HG03045 (cell line): ENCODE data around the gene HIVEP2.
A peak's percentile ranks its signal among the peaks of the same experiment; 100 is the strongest.

ENCODE experiments used
- ATAC-seq: cut with Tn5 transposase; IDR thresholded peaks from one replicate; pipeline ENCODE4 v1.9.1; 2021; ENCODE audit warnings: mild to moderate bottlenecking, moderate library complexity; ENCODE audit not compliant: unreplicated experiment

Gene HIVEP2

DNA sequence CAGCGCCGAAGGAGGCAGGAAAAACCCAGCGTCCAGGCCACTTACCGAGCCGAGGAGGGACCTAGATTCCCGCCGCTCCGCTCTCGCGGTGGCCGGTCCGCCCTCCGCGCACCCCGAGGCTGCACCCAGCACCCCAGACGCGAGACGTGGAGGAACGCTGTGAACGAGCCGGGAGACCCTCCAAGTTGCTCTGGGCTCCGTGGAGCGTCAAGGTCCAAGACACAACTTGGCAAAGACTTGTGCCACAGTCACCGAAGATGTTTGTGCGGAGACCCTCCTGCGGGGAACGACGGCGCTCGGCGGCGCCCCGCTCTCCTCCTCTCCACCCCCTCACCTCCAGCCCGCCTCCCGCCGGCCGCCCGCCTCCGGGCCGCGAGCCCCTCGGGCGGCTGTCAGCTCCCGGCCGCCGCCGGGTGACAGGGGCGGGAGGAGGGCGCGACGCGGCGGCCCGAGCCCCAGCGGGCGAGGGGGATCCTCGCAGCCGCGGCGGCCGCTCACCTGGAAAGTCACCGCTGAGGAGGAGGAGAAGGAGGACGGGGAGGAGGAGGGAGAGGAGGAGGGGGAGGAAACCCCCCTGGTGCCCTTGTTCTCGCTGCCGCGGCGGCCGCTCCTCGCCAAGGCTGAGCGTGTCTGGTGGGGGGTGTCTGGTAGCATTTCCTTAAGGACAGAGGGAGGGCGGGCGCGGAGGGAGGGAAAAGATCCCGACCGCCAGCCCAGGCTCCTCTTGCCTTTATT lies 637 bp upstream of the HIVEP2 start:
- peak; percentile 15 for ATAC-seq

DNA sequence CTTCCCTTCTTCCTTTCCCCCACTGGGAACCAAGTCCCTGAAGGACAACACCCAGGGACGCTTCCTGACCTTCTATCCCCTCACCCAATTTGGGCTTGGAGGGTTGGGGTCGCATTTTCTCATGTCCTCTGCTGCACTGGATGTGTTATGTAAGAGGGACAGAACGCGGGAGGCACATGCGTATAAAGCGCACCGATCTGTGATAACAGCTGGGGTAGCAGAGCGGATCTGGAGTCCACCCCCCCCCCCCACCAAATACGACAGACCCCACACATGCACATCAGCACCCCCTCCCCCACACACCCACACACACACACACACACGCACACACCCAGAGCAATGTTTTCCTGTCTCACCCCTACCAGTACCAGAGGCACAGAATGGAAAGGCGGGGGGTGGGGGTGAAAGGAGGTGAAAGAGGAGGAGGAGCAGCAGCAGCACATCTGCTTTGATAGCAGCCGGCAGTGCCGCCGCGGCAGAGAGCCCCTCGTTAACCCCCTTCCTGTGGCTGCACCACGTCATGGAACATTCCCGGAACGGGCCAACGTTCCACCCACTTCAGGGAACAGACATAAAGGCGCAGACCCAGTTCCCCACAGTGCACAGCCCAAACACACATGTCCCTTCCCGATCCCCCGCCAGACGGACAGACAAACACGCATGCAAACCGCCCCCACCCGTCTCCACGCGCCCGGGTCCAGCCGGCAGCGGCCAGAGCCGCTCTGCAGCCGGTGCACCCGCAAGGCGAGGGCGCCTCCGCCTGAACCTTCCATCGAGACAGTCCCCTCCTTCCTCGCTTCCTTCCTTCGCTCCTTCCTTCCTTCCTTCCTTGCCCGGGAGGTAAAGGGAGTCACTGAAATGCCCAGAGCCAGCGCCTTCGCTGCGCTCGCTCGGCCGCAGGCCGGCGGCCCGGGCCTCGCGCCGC lies 590 bp downstream of the HIVEP2 start:
- peak; percentile 3 for ATAC-seq

GRCh38 chr6:142943711-142944123 lies 1.3 kb downstream of the HIVEP2 start:
- ATAC-seq, result no peak

DNA sequence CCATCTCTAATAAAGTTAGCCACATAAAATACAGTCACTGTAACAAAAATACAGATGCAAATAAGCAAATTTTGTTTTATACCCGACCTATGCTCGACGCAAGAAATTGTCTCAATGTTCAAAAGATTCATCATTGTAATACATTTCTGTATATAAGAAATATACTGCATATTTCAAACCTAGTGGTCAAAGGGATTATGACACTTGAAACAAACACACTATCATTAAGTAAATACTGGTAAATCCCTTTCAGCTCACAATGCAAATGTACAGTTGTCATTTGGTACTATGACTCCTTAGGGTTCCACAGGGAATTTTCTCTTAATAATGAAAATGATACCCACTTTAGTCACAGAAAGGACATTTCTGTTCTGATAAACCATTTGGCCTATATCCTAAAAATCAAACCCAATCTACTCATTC lies 2.2 kb downstream of the HIVEP2 start:
- no peak for ATAC-seq

DNA sequence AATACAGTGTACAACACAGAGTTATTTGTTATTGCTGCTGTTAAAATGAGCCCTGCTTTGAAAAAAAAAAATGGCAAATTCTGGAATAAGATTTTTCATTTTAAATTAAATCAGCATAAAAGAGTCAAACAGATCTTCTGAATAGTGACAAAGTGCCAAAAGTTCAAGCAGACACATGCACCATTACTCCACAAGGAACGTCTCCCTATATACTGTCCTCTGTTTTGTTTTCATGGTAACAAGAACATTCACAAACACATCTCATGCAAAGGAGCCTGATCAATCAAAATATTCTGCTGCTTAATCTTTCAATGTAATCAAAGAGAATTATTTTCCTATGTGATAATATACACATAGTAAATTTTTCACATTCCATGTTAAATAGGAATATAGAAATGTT lies 2.7 kb downstream of the HIVEP2 start:
- ATAC-seq, result no peak

GRCh38 chr6:142941018-142941417 lies 4.0 kb downstream of the HIVEP2 start:
- no peak for ATAC-seq

GRCh38 chr6:142940487-142940886 lies 4.5 kb downstream of the HIVEP2 start:
- no peak for ATAC-seq

GRCh38 chr6:142938510-142938909 lies 6.5 kb downstream of the HIVEP2 start:
- ATAC-seq, result no peak

DNA sequence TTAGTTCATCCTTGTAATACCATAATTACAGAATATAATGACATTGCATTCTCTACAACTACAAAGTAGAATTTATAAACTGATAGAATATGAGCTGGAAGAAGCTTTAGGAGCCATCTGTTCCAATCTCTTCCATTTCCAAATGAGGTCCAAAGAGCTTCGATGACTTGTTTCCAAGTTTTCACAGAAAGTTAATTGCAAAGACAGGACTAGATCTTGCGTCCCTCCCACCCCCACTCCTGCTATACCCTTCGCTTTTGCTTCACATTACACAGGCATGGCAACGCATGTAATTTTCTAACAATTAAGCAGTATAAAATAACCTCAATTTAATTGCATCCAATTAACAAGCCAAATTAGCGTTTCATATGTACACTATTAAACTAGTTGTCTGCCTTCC lies 7.0 kb downstream of the HIVEP2 start:
- ATAC-seq, result no peak

- no peak for ATAC-seq
These were observed 9.1 kb downstream of the HIVEP2 start for GRCh38 chr6:142935553-142936517.

DNA sequence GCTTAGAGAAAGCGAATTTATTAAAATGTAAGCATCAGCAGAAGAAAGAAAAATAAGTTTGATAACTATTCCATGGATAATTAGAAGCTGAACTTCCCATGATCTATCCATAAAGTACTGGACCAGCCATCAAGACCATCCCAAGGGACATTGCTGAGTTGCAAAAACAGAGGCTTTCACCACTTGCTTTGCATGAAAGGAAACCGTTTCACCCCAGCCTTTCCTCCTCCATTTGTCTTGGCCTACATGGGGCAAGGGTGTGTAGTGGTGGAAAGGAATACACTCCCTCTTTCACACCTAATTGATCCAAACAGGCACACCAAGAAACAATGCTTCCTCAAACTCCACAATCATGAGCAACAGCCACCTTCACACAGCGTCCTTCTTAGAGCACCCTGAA lies 10.4 kb downstream of the HIVEP2 start:
- no peak for ATAC-seq

GRCh38 chr6:142934106-142934505 lies 10.9 kb downstream of the HIVEP2 start:
- no peak for ATAC-seq

GRCh38 chr6:142933701-142934100 lies 11.3 kb downstream of the HIVEP2 start:
- no peak for ATAC-seq

DNA sequence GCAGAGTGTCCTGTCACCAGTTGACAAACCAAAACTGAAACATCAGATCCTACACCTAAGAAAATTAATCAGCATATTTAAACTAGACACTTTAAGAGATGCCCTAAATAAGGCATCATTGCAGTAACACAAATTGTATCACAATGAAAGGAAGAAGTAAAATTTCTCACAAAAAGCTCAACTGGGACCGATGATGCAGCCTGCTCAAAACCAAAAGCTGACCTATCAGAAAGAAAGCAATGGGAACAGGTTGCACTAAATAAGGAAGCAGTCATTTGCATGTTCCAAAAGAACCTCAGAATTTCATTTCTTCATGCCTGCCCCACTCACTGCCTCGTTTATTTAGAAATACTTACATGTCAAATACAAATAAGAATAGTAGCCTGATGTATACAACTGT lies 12.1 kb downstream of the HIVEP2 start:
- ATAC-seq, result no peak

DNA sequence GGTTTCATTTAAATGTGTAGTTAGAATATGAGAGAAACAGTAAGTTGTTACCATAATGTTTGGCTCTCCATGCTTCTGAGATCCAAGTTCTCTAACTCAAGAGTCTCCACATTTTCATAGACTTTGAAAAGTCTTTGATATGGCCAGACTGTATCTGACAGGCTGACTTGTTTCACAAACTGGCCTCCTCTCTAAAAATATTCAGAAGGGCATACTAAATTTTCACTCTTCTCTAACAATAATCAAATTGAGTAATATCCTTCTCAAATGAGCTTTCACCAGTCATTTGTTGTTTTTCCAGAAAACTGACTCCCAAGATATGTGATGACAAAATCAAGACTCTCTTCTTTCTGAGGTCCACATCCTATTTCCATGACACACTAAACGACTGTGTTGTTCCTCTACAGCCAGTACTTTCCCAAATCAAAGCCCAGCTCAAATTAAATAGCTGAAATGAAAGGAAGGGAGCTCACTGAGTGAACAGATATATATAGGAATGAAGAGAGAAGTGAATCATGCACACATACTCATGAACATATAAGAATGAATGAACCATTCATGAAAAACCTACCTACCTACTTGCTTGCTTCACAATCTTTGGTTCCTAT lies 15.1 kb downstream of the HIVEP2 start:
- ATAC-seq, result no peak

- no peak for ATAC-seq
These were observed 17.1 kb downstream of the HIVEP2 start for GRCh38 chr6:142927904-142928303.

- ATAC-seq, result no peak
These were observed 17.8 kb downstream of the HIVEP2 start for GRCh38 chr6:142927271-142927580.

DNA sequence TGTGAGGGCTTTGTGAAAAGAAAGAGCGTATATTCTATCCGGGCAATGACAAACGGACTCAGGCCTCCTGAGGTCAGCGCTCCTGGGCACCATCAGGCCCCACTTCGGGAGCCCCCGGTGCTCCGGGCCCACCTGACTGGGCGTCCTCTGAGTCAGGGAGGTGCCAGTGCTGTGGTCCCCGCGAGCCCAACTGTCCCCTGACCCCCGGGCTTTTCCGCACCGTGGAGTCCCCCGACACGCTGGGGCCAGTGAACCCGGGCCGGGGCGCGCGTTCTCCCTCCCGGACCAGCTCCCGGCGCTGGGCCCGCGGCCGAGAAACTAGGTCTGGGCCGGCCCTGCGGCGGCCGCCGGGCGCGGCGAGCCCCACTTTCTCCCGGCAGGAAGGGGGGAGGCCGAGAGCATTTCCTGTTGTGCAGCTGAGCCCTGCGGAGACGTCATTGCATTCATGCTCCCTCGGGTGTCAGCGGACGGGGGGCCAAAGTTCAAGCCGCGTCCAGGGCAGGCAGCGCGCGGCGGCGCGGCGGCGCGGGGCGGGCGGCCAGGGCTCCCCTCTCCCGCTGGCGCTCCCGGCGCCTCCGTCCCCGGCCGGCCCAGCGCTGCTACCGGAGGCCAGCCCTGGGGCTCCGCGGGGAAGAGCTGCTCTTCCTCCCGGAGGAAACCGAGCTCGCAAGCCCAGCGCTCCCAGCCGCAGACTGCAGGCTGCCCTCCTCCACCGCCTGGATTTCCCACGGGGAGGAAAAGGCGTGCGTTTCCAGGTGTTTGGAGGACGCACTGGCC lies 18.3 kb downstream of the HIVEP2 start:
- ATAC-seq, result peak; percentile 95

- no peak for ATAC-seq
These were observed 18.8 kb downstream of the HIVEP2 start for GRCh38 chr6:142926177-142926493.

- no peak for ATAC-seq
These were observed 19.3 kb downstream of the HIVEP2 start for GRCh38 chr6:142925575-142926110.
